Aorta (tissue), 5 donors: ENCODE measurements around the gene PLXND1. TPM values are rescaled to one million over a fixed set of nuclear protein-coding genes. Genes with fewer than 3 reads are reported as not detected.
"Not testable (repeated sequence)": the region's sequence is repeated elsewhere in the genome, so short reads cannot be mapped to it uniquely, and the experiment has no call there.

ENCODE experiments used
- ATAC-seq: fragments of 200-7000 bp; cut with Tn5 transposase; one replicate; pipeline ENCODE4 v1.9.1; 2022; ENCODE audit warnings: moderate library complexity; ENCODE audit not compliant: low FRiP score
- DNase-seq, 2 donors: peaks; one replicate each; pipeline ENCODE4 v3.0.0-alpha.2; 2020
- H3K27ac ChIP-seq, 2 donors: one replicate each; pipeline ENCODE4 v1.5.1; 2013; ENCODE audit warnings: low read length in 2 of 2, mild to moderate bottlenecking in 2 of 2, moderate library complexity in 2 of 2, control low read depth in 1 of 2, inconsistent platforms in 1 of 2, low read depth in 1 of 2
- H3K27me3 ChIP-seq, 2 donors: one replicate each; pipeline ENCODE4 v1.6.1; 2013; ENCODE audit warnings: control low read depth in 1 of 2, low read length in 1 of 2, mild to moderate bottlenecking in 1 of 2, moderate library complexity in 1 of 2; ENCODE audit not compliant: insufficient read depth in 2 of 2, control insufficient read depth in 1 of 2
- H3K36me3 ChIP-seq, 2 donors: one replicate each; pipeline ENCODE4 v1.6.1; 2013; ENCODE audit warnings: control low read depth in 1 of 2, low read length in 1 of 2, mild to moderate bottlenecking in 1 of 2; ENCODE audit not compliant: insufficient read depth in 2 of 2, control insufficient read depth in 1 of 2
- H3K4me1 ChIP-seq, 2 donors: one replicate each; pipeline ENCODE4 v1.6.1; 2013; ENCODE audit warnings: low read length in 2 of 2, control low read depth in 1 of 2, mild to moderate bottlenecking in 1 of 2, moderate library complexity in 1 of 2; ENCODE audit not compliant: insufficient read depth in 2 of 2, control insufficient read depth in 1 of 2
- H3K4me3 ChIP-seq, 2 donors: one replicate each; pipeline ENCODE4 v1.5.1; 2013; ENCODE audit warnings: low read length in 2 of 2, control low read depth in 1 of 2, mild to moderate bottlenecking in 1 of 2
- H3K9me3 ChIP-seq: one replicate; pipeline ENCODE4 v1.6.1; 2013; ENCODE audit warnings: mild to moderate bottlenecking, low read length; ENCODE audit not compliant: control insufficient read depth
- WGBS, 2 donors: extraction: QIAGEN DNeasy Blood & Tissue Kit; methylation state at CpG; one replicate each; pipeline ENCODE4 v1.1.7; 2013; 5-methylcytosine and 5-hydroxymethylcytosine counted together
- intact Hi-C, 2 donors: fragments of 100-400 bp; cut with DNase I; formaldehyde crosslinking; loops; one replicate each; pipeline versions ENCODE4 v1.14.2 to v1.15.0; 2022
- polyA plus RNA-seq, 2 donors: library from polyadenylated mRNA; stranded (reverse); fragments of 200-250 nt; gene quantifications; one replicate each; pipeline ENCODE4 v1.2.3, GENCODE V29; 2013
- total RNA-seq, 2 donors: library from RNA; stranded (reverse); fragmentation: NEBNext Ultra II Directional; extraction: Animal tissue kit (Norgen Biotek cat#: 25700); gene quantifications; one replicate each; pipeline ENCODE4 v1.2.1, GENCODE V29; 2021
- donor health status: healthy with polysubstance abuse.
- donor health status: Bipolar disorder and iron deficiency.
- donor health status: DM: no; HTN: no; CAD: no.
- donor health status: DM: no; HTN: no; CAD: no.
- donor health status: DM: yes; HTN: yes; CAD: no.

Gene PLXND1
- total and polyA plus RNA-seq, 4 donors, result 55.5 to 358 (median 163) TPM

- 90 to 91% methylated on average over 3 of the region's 3 CpGs for WGBS, 2 donors
- ATAC-seq, result no peak
- intact Hi-C loops, result no loop called here
- Histone ChIP-seq H3K9me3 (no peaks in the 10 kb centered on the region), H3K27me3 (no peaks in the 10 kb centered on the region), H3K36me3 (no peaks in the 10 kb centered on the region), H3K4me1 (no peaks in the 10 kb centered on the region), H3K4me3 (no peak overlapping the region), H3K27ac (no peak overlapping the region)
- peak in 1 of 2 donors; percentile 38 for DNase-seq
Measured at GRCh38 chr3:129613367-129613740, 6.9 kb upstream of the PLXND1 start.

GRCh38 chr3:129612534-129613366, 6.3 kb upstream of the PLXND1 start:
- H3K36me3 ChIP-seq, result no peaks in the 10 kb centered on the region
- DNase-seq (peak in 1 of 2 donors; percentile 59), ATAC-seq (no peak)
- no peaks in the 10 kb centered on the region for H3K9me3 ChIP-seq
- 82 to 84% methylated on average over 16 of the region's 16 CpGs for WGBS, 2 donors
- H3K27me3 ChIP-seq, result no peaks in the 10 kb centered on the region
- H3K4me3 ChIP-seq, result no peak overlapping the region
- peak overlapping the region in 1 of 2 donors; percentile 23 for H3K27ac ChIP-seq
- H3K4me1 ChIP-seq, result no peaks in the 10 kb centered on the region
- intact Hi-C loops, result no loop called here

DNA sequence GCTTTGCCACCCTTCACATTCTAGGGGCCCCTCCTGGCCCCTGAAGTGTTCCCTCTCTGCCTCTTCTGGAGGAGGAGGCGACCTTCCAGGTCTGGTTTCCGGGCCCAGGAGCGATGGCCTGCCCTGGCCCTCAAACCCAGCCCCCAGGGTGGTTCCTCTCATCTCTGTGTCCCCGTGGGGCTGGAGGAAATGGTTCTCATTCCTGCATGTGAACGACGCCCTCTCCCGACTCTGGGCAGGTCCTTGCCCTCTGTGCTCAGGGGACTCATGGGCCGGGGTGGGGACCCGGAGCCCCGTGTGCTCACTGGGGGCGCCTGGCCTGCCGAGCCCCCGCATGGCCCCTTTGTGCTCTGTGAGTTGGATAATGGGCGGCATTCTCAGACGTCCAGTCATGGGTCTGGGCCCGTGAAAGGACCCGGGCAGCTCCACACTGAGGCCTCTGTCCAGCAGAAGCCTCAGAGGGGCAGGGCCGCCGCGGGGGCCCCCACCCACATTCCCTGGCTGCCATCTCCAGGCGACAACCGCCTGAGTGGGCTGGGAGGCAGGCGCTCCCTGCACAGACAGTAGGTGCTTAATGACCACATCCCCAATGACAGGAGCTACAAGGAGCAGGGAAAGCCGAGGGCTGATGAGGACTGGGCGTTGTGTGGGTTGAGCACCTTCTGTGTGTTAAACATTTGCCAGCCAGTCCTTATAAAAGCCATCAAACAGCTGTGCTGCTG, 5.5 kb upstream of the PLXND1 start:
- Histone ChIP-seq H3K27me3 (no peaks in the 10 kb centered on the region), H3K27ac (peak overlapping the region in 1 of 2 donors; percentile 23), H3K9me3 (no peaks in the 10 kb centered on the region), H3K36me3 (no peaks in the 10 kb centered on the region), H3K4me3 (no peak overlapping the region), H3K4me1 (no peaks in the 10 kb centered on the region)
- ATAC-seq, result peak; percentile 24
- DNase-seq, result peak; percentile 77 to 87
- WGBS, 2 donors, result 13 to 18% methylated on average over 25 of the region's 25 CpGs
- intact Hi-C loops, result no loop called here

GRCh38 chr3:129611446-129611800, 4.9 kb upstream of the PLXND1 start:
- no peaks in the 10 kb centered on the region for H3K36me3 ChIP-seq
- ATAC-seq, result no peak
- intact Hi-C loops, result no loop called here
- DNase-seq, result no peak
- 86 to 87% methylated on average over 9 of the region's 9 CpGs for WGBS, 2 donors
- no peaks in the 10 kb centered on the region for H3K9me3 ChIP-seq
- no peaks in the 10 kb centered on the region for H3K4me1 ChIP-seq
- H3K4me3 ChIP-seq, result no peak overlapping the region
- peak overlapping the region in 1 of 2 donors; percentile 11 for H3K27ac ChIP-seq
- no peaks in the 10 kb centered on the region for H3K27me3 ChIP-seq

DNA sequence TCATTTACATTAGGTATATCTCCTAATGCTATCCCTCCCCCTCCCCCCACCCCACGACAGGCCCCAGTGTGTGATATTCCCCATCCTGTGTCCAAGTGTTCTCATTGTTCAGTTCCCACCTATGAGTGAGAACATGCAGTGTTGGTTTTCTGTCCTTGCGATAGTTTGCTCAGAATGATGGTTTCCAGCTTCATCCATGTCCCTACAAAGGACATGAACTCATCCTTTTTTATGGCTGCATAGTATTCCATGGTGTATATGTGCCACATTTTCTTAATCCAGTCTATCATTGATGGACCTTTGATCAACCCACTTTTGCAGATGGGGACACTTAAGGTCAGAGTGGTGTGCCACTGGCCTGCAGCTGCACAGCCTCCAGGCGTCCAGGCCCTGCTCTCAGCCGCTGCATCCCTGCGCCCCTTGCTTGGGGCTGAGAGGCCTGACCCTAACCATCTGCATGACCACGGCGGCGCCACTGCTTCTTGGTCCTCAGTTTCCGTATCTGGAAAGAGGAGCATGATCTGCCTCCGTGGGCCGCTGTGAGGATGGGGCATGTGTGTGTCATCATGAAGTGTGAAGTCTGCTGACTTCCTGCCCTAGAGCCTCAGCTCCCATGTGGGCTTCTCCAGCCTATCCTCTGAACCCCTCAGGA, 4.4 kb upstream of the PLXND1 start:
- H3K9me3 ChIP-seq, H3K4me1 ChIP-seq, H3K4me3 ChIP-seq, H3K27me3 ChIP-seq, ATAC-seq, H3K27ac ChIP-seq, intact Hi-C loops, H3K36me3 ChIP-seq: not testable (repeated sequence)
- 95 to 97% methylated on average over 11 of the region's 11 CpGs for WGBS, 2 donors
- DNase-seq, result peak in 1 of 2 donors; percentile 55

DNA sequence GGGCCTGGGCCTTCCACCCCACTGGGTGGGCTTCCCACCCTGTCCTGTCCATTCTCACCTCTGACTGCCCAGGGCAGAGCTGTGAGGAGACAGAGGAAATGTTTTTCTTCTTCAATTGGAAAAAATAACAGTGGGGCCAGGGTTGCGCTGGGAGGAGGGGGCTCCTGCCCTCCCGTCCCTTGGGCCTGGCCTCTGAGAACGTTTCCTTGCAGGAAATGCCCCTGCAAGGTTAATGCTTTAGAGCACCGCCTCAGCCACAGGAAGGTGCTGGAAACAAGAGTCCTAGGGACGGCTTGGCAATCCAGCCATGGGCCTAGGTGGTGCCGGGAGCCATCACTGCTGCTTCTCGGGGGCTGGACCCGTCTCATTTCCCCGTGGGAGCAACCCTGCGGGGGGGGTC, 3.8 kb upstream of the PLXND1 start:
- no peaks in the 10 kb centered on the region for H3K9me3 ChIP-seq
- DNase-seq, result peak in 1 of 2 donors; percentile 44
- H3K27ac ChIP-seq, result no peak overlapping the region
- intact Hi-C loops, result no loop called here
- WGBS, 2 donors, result 58 to 59% methylated on average over 10 of the region's 10 CpGs
- H3K4me1 ChIP-seq, result no peaks in the 10 kb centered on the region
- ATAC-seq, result no peak
- H3K27me3 ChIP-seq, result no peaks in the 10 kb centered on the region
- no peak overlapping the region for H3K4me3 ChIP-seq
- no peaks in the 10 kb centered on the region for H3K36me3 ChIP-seq

GRCh38 chr3:129609591-129610182, 3.2 kb upstream of the PLXND1 start:
- Histone ChIP-seq H3K27me3 (no peaks in the 10 kb centered on the region), H3K4me1 (no peaks in the 10 kb centered on the region), H3K4me3 (no peak overlapping the region), H3K27ac (no peak overlapping the region), H3K36me3 (no peaks in the 10 kb centered on the region), H3K9me3 (no peaks in the 10 kb centered on the region)
- no peak for ATAC-seq
- intact Hi-C loops, result loop anchor here in 1 of 2 donors (5.0 kb wide), 2 partner anchors 117 to 167 kb away; partner anchors contain the start of gene IFT122
- 5 to 8% methylated on average over 3 of the region's 3 CpGs for WGBS, 2 donors
- no peak for DNase-seq

- no peak overlapping the region for H3K27ac ChIP-seq
- H3K4me3 ChIP-seq, result no peak overlapping the region
- intact Hi-C loops, result loop anchor here in 1 of 2 donors (5.0 kb wide), 2 partner anchors 117 to 167 kb away; partner anchors contain the start of gene IFT122
- no peaks in the 10 kb centered on the region for H3K9me3 ChIP-seq
- WGBS, 2 donors, result 89 to 92% methylated on average over 4 of the region's 4 CpGs
- H3K36me3 ChIP-seq, result no peaks in the 10 kb centered on the region
- no peak for DNase-seq
- no peaks in the 10 kb centered on the region for H3K4me1 ChIP-seq
- ATAC-seq, result no peak
- no peaks in the 10 kb centered on the region for H3K27me3 ChIP-seq
Measured at GRCh38 chr3:129608936-129609590, 2.6 kb upstream of the PLXND1 start.
